ENCODE results near the gene TGFBR1. TPM values are rescaled to one million over a fixed set of nuclear protein-coding genes. Genes with fewer than 3 reads are reported as not detected.

Gene TGFBR1
- polyA plus RNA-seq, 1 of the 3 experiments (the other 2 are of a cell fraction): 15.3 TPM

GRCh38 chr9:99184475-99185347 lies 79.8 kb downstream of the TGFBR1 start:
- Histone ChIP-seq H3K4me1 (ENCODE audit: control insufficient read depth in 1 of 2, insufficient read depth in 2 of 2, low read depth in 1 of 2, low read length in 1 of 2) (peaks cover 3 to 29% of the 10 kb centered on the region in 2 experiments; a peak in 1 of 4 replicates), H3F3A (replicated peaks; ENCODE audit: insufficient read depth) (no peaks in the 10 kb centered on the region), H3K9me2 (no peaks in the 10 kb centered on the region), H3K9ac (no peak overlapping the region), H3K4me2 (peak overlapping the region; percentile 53; the same call in 1 of the 2 replicates), H3K27ac (ENCODE audit: low read depth in 2 of 2, low read length in 1 of 2) (peak overlapping the region; percentile 2 to 66; a peak in 3 of 4 replicates), H3K9me3 (no peaks in the 10 kb centered on the region), H4K20me1 (ENCODE audit: insufficient read depth) (no peaks in the 10 kb centered on the region), H3K4me3 (ENCODE audit: low read depth in 2 of 2, low read length in 1 of 2) (peak overlapping the region in 1 of 2 experiments; percentile 20; a peak in 1 of 4 replicates), H3K27me3 (ENCODE audit: insufficient read depth) (no peaks in the 10 kb centered on the region), H2AFZ (ENCODE audit: low read depth) (peak overlapping the region; percentile 84), H3K79me2 (ENCODE audit: insufficient read depth) (no peaks in the 10 kb centered on the region), H3K36me3 (replicated peaks in 1 of 2; ENCODE audit: control insufficient read depth in 1 of 2, insufficient read depth in 2 of 2, low read length in 1 of 2) (no peaks in the 10 kb centered on the region)
- CTCF ChIA-PET: interaction anchor here (0.5 to 5.5 kb wide), 61 partner anchors 9 to 1416 kb away, joined by 3 to 66 read pairs (median 5); partner anchors contain the start of genes ALG2, ERP44, INVS and SEC61B
- DNase-seq: peak; percentile 77
- POLR2A ChIA-PET: interaction anchor here (0.8 to 1.4 kb wide), 2 partner anchors 13 to 14 kb away, joined by 4 read pairs; no protein-coding TSS in a partner anchor
- 11% methylated on average over 11 of the region's 29 CpGs for WGBS (ENCODE audit: low lambda C conversion rate)
- no peak for TF ChIP-seq JUND (IDR thresholded peaks at IDR 0.05)
- peak; percentile 54 for TF ChIP-seq CHD2 (IDR thresholded peaks at IDR 0.05; ENCODE audit: low read length, partially characterized antibody)
- no peak; the same call in 1 of the 2 replicates for TF ChIP-seq SIN3A (IDR thresholded peaks at IDR 0.05; ENCODE audit: borderline replicate concordance, low read depth, low read length)
- no peak for TF ChIP-seq POLR2AphosphoS5 (IDR thresholded peaks at IDR 0.05; ENCODE audit: low read depth, low read length)
- peak; percentile 96 for TF ChIP-seq RAD21 (IDR thresholded peaks at IDR 0.05; ENCODE audit: low read length)
- TF ChIP-seq TAF1 (IDR thresholded peaks at IDR 0.05; ENCODE audit: borderline replicate concordance, low read depth, low read length): no peak
- no peak for TF ChIP-seq YY1 (IDR thresholded peaks at IDR 0.05; ENCODE audit: low read depth)
- TF ChIP-seq MXI1 (IDR thresholded peaks at IDR 0.05; ENCODE audit: low read depth, low read length): no peak
- no peak for TF ChIP-seq FOSL2 (IDR thresholded peaks at IDR 0.05; ENCODE audit: borderline replicate concordance, low read depth)
- TF ChIP-seq SMC3 (IDR thresholded peaks at IDR 0.05; ENCODE audit: low read depth, low read length): peak; percentile 80
- no peak for TF ChIP-seq RXRA (IDR thresholded peaks at IDR 0.05; ENCODE audit: borderline replicate concordance, low read depth)
- no peak for TF ChIP-seq REST (IDR thresholded peaks at IDR 0.05; ENCODE audit: low read depth, low read length)
- TF ChIP-seq FOXJ3 (CRISPR knock-in tag; IDR thresholded peaks at IDR 0.05): no peak
- TF ChIP-seq NFIC (IDR thresholded peaks at IDR 0.05; ENCODE audit: borderline replicate concordance): 0 out of 2 replicates have a peak, but pooled peaks have one; percentile 9
- no peak for TF ChIP-seq GATA2 (CRISPR knock-in tag; IDR thresholded peaks at IDR 0.05)
- no peak for TF ChIP-seq NRF1 (IDR thresholded peaks at IDR 0.05; ENCODE audit: low read depth, low read length)
- peak; percentile 94 for TF ChIP-seq CTCF (IDR thresholded peaks at IDR 0.05)
- no peak for TF ChIP-seq RFX5 (IDR thresholded peaks at IDR 0.05; ENCODE audit: low read length)
- TF ChIP-seq PBX3 (IDR thresholded peaks at IDR 0.05): peak; percentile 77
- TF ChIP-seq RCOR1 (IDR thresholded peaks at IDR 0.05; ENCODE audit: low read length): peak; percentile 69
- peak; percentile 48; the same call in 1 of the 2 replicates for TF ChIP-seq TCF12 (IDR thresholded peaks at IDR 0.05)
- TF ChIP-seq FOXM1 (IDR thresholded peaks at IDR 0.05; ENCODE audit: low read depth): no peak
